Tongue (tissue), 2 donors: ENCODE data around the gene KLHL21. TPM values are rescaled to one million over a fixed set of nuclear protein-coding genes. Genes with fewer than 3 reads are reported as not detected.
"Not testable (repeated sequence)": the region's sequence is repeated elsewhere in the genome, so short reads cannot be mapped to it uniquely, and the experiment has no call there.

Experiments
- DNase-seq: peaks from one replicate; pipeline ENCODE4 v3.0.0-alpha.2; 2015
- total RNA-seq: library from RNA; depleted of rRNA; stranded (reverse); fragments of >200 nt; gene quantifications from one replicate; pipeline ENCODE4 v1.2.3, GENCODE V29; 2014

KLHL21 gene
- total RNA-seq, 1 donor from 2014 or later, result 63.7 TPM

GRCh38 chr1:6584126-6585080 is 18.3 kb downstream of the KLHL21 start:
- DNase-seq, result no peak

- DNase-seq, result no peak
Observed at GRCh38 chr1:6582370-6582769, 20.3 kb downstream of the KLHL21 start.

GRCh38 chr1:6581561-6582305 is 20.9 kb downstream of the KLHL21 start:
- no peak for DNase-seq

GRCh38 chr1:6580593-6581409 is 21.9 kb downstream of the KLHL21 start:
- DNase-seq, result no peak

DNA sequence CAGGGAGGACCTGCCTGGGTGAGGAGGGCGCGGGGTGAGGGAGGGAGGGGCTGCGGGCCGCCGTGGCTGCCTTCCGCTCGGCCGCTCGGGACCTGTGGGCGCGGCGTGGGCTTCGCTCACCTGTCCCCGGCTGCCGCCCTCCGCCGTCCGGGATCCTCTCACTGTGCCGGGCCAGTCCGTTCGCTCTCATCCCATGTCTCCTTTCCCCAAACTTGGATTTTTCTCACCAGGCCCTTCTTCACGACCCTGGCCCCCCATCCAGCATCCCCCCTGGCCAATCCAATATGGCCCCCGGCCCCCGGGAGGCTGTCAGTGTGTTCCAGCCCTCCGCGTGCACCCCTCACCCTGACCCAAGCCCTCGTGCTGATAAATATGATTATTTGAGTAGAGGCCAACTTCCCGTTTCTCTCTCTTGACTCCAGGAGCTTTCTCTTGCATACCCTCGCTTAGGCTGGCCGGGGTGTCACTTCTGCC is 22.5 kb downstream of the KLHL21 start:
- DNase-seq, result no peak

GRCh38 chr1:6579374-6580118 is 23.1 kb downstream of the KLHL21 start, which contains the start of gene ZBTB48:
TSS of gene ZBTB48 (plus strand) at chr1:6579994. CDS start at chr1:6580610, 616 bp downstream.
- peak; percentile 100 for DNase-seq

- no peak for DNase-seq
Observed at GRCh38 chr1:6578624-6579373, 23.9 kb downstream of the KLHL21 start.

DNA sequence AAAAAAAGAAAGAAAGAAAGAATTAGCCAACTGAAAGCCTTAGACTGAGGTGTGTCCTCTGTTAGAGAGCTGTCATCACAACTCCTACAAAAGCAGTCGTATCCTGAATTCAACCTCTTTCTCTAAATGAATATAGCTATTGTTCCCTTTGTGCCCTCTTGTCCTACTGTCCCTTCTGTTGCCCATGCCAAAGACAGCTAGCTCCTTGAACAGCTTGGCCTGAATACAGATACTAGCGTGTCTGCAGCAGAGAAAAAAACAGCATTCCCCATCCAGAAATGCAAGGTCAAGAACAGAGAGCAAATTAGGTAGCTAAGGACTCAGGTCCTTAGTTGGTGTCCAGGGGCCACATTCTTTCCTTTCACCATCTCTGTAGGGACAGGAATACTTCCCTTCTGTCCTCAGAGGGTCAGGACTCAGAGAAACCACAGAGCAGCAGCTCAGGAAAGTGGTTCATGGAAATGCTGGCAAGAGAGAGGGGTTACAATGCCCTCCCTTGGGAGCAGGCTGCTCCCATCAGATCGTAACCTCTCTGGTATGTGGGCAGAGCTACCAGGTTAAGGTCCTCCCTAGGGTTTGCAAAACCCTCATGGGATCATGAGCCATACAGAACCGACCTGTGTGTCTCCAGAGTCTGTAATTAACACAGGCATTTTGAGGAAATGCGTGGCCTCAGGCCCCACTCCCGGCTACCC is 24.7 kb downstream of the KLHL21 start:
- no peak for DNase-seq

GRCh38 chr1:6574818-6575217 is 27.9 kb downstream of the KLHL21 start:
- DNase-seq, result no peak

DNA sequence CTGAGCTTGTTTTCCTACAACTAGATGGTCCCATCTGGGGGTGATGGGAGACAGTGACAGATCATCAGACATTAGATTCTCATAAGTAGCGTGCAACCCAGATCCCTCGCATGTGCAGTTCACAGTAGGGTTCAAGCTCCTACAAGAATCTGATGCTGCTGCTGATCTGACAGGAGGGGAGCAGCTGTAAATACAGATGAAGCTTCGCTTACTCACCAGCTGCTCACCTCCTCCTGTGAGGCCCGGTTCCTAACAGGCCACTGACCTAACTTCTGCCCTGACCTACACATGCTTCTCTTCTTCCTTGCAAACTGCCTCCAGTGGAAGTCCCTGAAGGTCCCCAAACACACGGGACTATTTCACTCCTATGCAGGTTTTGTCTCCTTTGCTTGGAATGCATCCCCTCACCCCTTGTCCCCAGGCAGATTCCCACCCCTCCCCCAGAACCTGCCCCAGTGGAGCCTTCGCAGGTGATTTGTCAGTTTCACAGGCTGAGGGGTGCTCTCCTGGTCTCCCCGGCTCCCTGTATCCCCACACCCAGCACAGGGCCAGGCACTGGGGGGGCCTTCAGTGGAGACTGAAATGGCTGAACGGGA is 28.5 kb downstream of the KLHL21 start:
- DNase-seq, result no peak

DNA sequence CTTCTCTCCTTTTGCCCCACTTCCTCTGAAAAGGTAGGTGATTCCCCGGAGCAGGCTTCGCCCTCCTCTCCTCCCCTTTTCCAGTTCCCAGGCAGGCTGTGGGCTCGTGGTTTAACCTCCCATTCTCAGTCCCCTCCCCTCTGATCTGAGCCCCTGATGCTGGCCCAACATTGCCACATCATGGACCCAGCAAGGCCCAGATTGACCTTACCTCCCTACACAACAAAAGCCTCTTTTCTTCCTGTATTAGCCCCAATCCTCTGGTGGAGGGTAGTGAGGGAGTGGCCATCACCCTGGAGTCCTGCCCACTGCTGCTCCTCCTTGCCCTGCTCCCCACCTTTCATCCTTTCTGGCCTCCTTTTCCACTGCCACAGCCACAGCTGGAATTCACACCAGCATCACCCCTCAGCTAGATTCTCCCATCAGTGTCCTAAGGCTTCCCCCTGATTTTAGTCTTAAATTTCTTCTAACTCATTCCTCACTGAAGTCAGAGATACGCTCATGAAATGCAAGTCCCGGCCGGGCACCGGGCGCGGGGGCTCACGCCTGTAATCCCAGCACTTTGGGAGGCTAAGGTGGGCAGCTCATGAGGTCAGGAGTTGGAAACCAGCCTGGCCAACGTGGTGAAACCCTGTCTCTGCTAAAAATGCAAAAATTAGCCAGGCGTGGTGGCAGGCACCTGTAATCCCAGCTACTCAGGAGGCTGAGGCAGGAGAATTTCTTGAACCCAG is 29.9 kb downstream of the KLHL21 start:
- DNase-seq, result no peak

- no peak for DNase-seq
Observed at GRCh38 chr1:6570987-6571386, 31.7 kb downstream of the KLHL21 start.

GRCh38 chr1:6570100-6570499 is 32.6 kb downstream of the KLHL21 start:
- DNase-seq, result peak; percentile 54

GRCh38 chr1:6569033-6569432 is 33.6 kb downstream of the KLHL21 start:
- no peak for DNase-seq

- peak; percentile 77 for DNase-seq
Observed at GRCh38 chr1:6560267-6560666, 42.4 kb downstream of the KLHL21 start.

DNA sequence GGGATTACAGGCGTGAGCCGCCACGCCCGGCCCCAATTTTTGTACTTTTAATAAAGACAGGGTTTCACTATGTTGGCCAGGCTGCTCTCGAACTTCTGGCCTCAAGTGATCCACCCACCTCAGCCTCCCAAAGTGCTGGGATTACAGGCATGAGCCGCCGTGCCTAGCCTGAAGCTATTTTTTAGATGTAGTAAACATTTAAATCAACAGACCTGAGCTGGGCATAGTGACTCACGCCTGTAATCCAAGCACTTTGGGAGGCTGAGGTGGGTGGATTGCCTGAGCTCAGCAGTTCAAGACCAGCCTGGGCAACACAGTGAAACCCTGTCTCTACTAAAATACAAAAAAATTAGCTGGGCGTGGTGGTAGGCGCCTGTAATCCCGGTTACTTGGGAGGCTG is 43.5 kb downstream of the KLHL21 start:
- DNase-seq, result not testable (repeated sequence)

- no peak for DNase-seq
Observed at GRCh38 chr1:6557597-6557996, 45.1 kb downstream of the KLHL21 start.

GRCh38 chr1:6554907-6555778 is 47.5 kb downstream of the KLHL21 start, which contains the start of gene TAS1R1:
TSS of gene TAS1R1 (plus strand) at chr1:6555307. CDS start at chr1:6555374, 67 bp downstream.
- peak; percentile 93 for DNase-seq
